Measurements from ENCODE around the gene MLLT10. TPM values are rescaled to one million over a fixed set of nuclear protein-coding genes. Genes with fewer than 3 reads are reported as not detected.

Gene MLLT10
- 10 to 100 TPM; 33.4 to 58.1 (median 43.6) TPM for total RNA-seq

DNA sequence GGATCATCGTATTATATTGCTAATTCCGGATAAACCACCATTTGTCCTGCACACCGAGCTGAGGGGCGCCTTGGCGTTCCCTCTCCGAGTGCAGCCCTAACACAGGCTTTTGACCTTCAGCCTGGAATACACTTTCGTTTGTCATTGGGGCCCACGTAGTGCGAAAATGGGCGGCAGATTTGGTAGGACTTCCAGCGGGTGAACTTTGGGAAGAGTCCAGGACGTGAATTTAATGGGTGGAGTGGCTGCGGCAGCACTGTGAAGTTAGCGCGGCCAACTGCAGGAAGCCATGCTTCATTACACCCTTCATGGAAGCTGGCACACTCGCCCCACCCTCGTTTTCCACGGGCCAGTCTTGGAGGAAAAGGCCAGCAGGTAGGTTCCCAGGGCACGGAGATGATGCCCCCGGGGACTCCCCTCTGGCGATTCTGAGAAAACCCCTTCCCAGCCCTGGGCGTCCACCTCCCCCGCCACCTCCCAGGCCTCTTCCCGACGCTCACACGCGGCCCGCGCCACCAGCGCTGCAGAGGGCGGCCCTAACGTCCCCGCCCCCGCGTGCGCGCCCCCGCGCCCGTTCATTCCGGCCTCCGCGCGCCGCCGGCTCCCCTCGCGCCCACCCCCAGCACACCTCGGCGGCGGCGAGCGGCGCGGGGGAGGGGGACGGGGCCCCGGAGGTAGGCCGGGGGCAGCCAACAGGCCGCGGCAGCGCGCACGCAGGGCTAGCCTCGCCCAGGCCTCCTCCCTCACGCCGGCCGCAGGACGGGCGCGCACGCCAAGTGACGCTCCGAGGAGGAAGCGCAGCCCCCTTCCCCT lies at the start of gene MLLT10:
MLLT10 (plus strand) TSS at position 766 of the 813 bp plus-strand sequence. CDS start 413 bp downstream, outside the sequence.
- ATAC-seq (ENCODE audit: low FRiP score) (peak; percentile 94), DNase-seq (ENCODE audit: low spot score) (peak; percentile 54)
- TF ChIP-seq, protein P1, sequence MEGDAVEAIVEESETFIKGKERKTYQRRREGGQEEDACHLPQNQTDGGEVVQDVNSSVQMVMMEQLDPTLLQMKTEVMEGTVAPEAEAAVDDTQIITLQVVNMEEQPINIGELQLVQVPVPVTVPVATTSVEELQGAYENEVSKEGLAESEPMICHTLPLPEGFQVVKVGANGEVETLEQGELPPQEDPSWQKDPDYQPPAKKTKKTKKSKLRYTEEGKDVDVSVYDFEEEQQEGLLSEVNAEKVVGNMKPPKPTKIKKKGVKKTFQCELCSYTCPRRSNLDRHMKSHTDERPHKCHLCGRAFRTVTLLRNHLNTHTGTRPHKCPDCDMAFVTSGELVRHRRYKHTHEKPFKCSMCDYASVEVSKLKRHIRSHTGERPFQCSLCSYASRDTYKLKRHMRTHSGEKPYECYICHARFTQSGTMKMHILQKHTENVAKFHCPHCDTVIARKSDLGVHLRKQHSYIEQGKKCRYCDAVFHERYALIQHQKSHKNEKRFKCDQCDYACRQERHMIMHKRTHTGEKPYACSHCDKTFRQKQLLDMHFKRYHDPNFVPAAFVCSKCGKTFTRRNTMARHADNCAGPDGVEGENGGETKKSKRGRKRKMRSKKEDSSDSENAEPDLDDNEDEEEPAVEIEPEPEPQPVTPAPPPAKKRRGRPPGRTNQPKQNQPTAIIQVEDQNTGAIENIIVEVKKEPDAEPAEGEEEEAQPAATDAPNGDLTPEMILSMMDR (IDR thresholded peaks at IDR 0.05): no peak

DNA sequence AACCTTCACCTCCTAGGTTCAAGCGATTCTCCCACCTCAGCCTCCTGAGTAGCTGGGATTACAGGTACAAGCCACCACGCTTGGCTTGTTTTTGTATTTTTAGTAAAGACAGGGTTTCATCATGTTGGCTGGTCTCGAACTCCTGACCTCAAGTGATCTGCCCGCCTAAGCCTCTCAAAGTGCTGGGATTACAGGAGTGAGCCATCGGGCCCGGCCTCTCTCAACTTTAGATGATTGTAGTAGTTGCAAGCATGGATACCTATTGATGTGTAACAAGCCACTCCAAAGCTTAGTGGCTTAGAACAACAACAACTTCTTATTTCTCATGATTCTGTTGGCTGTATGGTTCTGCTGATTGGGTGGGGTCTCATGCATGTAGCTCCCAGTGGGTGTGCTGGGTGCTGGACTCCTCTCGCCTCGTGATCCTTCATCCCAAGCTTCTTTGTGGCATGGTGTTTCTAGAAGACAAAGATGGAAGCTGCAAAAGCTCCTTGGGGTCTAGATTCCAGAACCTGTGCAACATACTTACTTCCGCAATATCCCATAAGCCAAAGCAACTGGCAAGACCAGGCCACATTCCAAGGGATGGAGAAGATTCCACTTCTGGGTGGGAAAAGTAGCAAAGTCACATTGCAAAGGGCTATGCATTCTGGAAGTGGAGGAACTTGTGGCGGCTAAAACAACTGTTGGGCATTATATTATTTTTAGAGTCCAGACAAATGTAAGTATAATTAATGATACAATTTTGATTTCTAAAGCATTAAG lies 46.4 kb upstream of the MLLT10 start:
- TF ChIP-seq, protein P1 (IDR thresholded peaks at IDR 0.05): no peak
- DNase-seq (ENCODE audit: low spot score) (no peak), ATAC-seq (ENCODE audit: low FRiP score) (no peak)

DNA sequence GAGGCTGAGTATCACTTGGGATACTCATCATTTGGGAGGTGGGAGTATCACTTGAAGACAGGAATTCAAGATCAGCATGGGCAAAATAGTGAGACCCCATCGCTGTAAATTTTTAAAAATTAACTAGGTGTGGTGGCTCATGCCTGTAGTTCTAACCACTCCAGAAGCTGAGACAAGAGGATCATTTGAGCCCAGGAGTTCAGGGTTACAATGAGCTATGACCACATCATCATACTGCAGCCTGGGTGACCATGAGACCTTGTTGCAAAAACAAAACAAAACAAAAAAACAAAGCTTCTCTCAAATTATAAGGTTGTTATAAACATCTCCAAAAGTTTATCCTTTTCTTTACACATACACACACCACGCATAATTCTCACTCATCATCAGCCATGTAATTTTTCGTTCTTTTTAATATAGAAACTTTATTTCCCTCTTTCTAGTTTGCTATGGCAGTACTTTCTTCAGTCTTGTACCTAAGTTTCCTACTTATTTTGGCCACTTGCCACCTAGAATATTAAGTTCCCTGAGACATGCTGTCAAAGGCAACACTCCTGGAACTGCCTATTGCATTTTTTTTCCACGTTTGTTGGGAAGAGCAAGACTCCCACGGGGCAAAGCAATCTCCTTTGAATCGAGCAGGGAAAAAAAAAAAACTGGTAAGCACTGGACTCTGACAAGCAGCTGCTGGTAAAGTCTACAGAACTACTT lies 45.6 kb upstream of the MLLT10 start:
- DNase-seq (ENCODE audit: low spot score): no peak
- TF ChIP-seq, protein P1 (IDR thresholded peaks at IDR 0.05): no peak
- no peak for ATAC-seq (ENCODE audit: low FRiP score)

DNA sequence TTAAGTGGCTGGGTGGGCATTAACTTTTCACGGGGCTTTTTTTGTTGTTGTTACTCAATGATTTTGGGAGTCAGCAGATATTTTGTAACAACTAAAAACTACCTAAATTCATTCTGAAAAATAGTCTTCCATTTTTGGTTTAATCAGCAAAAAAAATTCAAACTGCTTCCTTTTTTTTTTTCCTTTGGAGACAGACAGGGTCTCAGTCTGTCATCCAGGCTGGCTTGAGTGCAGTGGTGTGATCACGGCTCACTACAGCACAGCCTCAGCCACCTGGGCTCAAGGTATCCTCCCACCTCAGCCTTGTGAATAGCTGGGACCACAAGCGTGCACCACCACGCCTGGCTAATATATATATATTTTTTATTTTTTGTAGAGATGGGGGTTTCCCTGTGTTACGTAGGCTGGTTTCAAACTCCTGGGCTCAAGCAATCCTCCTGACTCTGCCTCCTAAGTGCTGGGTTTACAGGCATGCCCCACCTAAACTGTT lies 45.0 kb upstream of the MLLT10 start:
- TF ChIP-seq, protein P1 (IDR thresholded peaks at IDR 0.05): no peak
- DNase-seq (ENCODE audit: low spot score): no peak

DNA sequence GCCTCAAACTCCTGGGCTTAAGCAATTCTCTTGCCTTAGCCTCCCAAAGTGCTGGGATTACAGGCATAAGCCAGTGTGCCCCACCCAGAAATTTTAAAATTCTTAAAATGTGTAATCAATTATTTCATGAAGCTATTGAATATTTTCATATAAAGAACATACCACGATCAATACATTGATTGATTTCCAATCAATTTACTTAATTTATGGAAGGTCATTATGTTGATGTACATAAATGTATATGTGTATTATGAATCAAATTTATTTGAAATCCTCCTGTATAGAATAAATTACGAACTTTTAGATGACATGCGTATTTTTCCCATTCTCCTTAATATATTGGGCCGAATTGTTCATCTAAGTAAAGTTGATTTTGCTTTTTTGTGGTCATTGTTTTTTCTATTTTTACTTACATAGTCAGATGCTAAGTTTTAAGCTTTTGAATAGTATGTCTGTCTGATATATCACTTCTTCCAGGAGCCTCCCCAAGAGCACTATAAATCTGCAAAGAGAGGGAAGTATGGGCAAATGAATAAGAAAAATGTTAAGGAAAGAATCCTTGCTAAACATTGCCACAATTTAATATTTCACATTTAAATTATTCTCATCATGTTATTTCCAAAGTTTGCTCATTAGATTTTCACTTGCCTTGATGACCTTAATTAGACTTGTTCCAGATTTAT lies 43.9 kb upstream of the MLLT10 start:
- ATAC-seq (ENCODE audit: low FRiP score) (no peak), DNase-seq (ENCODE audit: low spot score) (no peak)
- TF ChIP-seq, protein P1 (IDR thresholded peaks at IDR 0.05): no peak

More for the DNA sequence above, 45.0 kb upstream of the MLLT10 start:
- ATAC-seq (ENCODE audit: low FRiP score): no peak

DNA sequence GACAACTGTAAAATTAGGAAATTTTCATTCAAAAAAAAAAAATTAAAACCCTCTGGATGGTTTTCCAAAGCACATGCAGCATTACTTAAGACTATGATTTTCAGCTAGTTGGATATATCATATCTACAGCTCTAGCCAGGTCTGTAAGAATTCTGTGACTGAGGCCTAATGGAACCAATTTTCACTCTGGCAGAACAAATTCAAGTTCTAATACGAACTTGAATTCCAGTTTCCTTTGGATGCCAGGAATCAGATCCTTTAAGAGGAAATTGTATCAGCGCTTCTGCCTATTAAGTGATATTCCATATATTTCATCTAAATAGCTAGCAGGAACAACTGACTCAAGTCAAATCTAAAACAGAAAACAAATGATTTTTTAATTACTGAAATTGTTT lies 43.3 kb upstream of the MLLT10 start:
- DNase-seq (ENCODE audit: low spot score) (no peak), ATAC-seq (ENCODE audit: low FRiP score) (no peak)
- TF ChIP-seq, protein P1 (IDR thresholded peaks at IDR 0.05): no peak

Data from omental fat pad (tissue), 4 donors.